ENCODE measurements around the gene SLC10A6.

The SLC10A6 gene

GRCh38 chr4:86791126-86791525 is 58.1 kb downstream of the SLC10A6 start:
- no peak overlapping the region for H3K4me3 Mint-ChIP-seq
- TF ChIP-seq CTCF (IDR thresholded peaks at IDR 0.05; ENCODE audit: unreplicated experiment in 3 of 3), result no peak
- no peak overlapping the region for H3K27ac Mint-ChIP-seq
- no peaks in the 10 kb centered on the region for H3K4me1 Mint-ChIP-seq
- peaks cover 86% of the 10 kb centered on the region for H3K36me3 Mint-ChIP-seq (ENCODE audit: low read depth)
- H3K27me3 Mint-ChIP-seq (ENCODE audit: low read depth), result no peaks in the 10 kb centered on the region
- peaks cover 38% of the 10 kb centered on the region for H3K9me3 Mint-ChIP-seq

DNA sequence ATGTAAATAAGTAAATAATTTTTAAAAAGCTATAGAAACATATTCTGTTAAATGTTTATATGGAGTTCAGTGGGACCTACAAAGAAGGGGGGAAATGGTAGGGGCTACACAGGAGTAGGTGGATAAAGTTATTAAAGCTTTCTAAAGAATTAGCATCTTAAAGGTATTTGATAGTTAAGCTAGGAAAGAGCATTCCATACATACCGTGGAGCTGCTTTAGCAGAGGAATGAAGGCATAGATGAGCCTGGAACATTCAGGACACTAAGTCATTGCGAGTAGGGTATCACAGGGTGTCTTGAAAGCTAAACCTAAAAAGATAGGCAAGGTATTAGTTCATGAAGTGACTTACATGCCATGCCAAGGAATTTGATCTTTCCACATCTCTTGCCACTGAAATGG is 60.4 kb downstream of the SLC10A6 start:
- no peak for TF ChIP-seq CTCF (IDR thresholded peaks at IDR 0.05; ENCODE audit: unreplicated experiment in 3 of 3)
- Mint-ChIP-seq H3K4me3 (no peak overlapping the region), H3K9me3 (peaks cover 30% of the 10 kb centered on the region), H3K4me1 (no peaks in the 10 kb centered on the region), H3K27ac (no peak overlapping the region), H3K36me3 (ENCODE audit: low read depth) (peaks cover 88% of the 10 kb centered on the region), H3K27me3 (ENCODE audit: low read depth) (no peaks in the 10 kb centered on the region)

DNA sequence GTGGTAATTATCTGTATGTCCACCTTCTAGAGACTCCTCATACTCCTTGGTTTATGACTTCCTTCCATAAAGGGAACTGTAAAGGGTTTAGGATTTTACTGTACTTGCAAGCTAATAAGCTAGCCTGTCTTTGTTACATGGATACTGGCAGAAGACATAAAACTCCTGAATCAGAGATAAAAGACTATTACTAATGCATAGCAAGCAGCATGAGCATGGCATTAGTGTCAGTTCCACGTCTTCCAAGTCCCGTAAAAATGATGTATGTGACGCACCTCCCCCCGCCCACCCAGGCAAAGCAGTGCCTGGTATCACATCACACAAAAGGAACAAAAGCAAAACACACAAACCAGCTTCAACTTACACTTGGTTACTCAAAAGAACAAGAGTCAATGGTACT is 71.0 kb downstream of the SLC10A6 start:
- TF ChIP-seq CTCF (IDR thresholded peaks at IDR 0.05; ENCODE audit: unreplicated experiment in 3 of 3), result no peak
- no peak overlapping the region for H3K4me3 Mint-ChIP-seq
- H3K36me3 Mint-ChIP-seq (ENCODE audit: low read depth), result peaks cover 73% of the 10 kb centered on the region
- no peaks in the 10 kb centered on the region for H3K4me1 Mint-ChIP-seq
- H3K27ac Mint-ChIP-seq, result peak overlapping the region in 1 of 3 experiments; percentile 1
- no peaks in the 10 kb centered on the region for H3K9me3 Mint-ChIP-seq
- H3K27me3 Mint-ChIP-seq (ENCODE audit: low read depth), result no peaks in the 10 kb centered on the region

GRCh38 chr4:86775061-86775460 is 74.1 kb downstream of the SLC10A6 start:
- Mint-ChIP-seq H3K36me3 (ENCODE audit: low read depth) (peaks cover 75% of the 10 kb centered on the region), H3K9me3 (no peaks in the 10 kb centered on the region), H3K27ac (no peak overlapping the region), H3K27me3 (ENCODE audit: low read depth) (no peaks in the 10 kb centered on the region), H3K4me3 (no peak overlapping the region), H3K4me1 (no peaks in the 10 kb centered on the region)
- TF ChIP-seq CTCF (IDR thresholded peaks at IDR 0.05; ENCODE audit: unreplicated experiment in 3 of 3), result no peak

Measured in nephron (organoid).